GM18507 (cell line): Measurements from ENCODE around the gene MIB2.
"Not testable (repeated sequence)": the region's sequence is repeated elsewhere in the genome, so short reads cannot be mapped to it uniquely, and the experiment has no call there.

ENCODE experiments used
- DNase-seq: peaks from one replicate; pipeline ENCODE4 v3.0.0; 2011; ENCODE audit warnings: low read depth; ENCODE audit not compliant: insufficient read length; ENCODE audit errors: extremely low spot score
- FAIRE-seq: peaks from 2 replicates; lab custom pipeline; 2011; peaks lifted over from hg19 to GRCh38; lab: Jason Lieb, UNC

MIB2 gene

DNA sequence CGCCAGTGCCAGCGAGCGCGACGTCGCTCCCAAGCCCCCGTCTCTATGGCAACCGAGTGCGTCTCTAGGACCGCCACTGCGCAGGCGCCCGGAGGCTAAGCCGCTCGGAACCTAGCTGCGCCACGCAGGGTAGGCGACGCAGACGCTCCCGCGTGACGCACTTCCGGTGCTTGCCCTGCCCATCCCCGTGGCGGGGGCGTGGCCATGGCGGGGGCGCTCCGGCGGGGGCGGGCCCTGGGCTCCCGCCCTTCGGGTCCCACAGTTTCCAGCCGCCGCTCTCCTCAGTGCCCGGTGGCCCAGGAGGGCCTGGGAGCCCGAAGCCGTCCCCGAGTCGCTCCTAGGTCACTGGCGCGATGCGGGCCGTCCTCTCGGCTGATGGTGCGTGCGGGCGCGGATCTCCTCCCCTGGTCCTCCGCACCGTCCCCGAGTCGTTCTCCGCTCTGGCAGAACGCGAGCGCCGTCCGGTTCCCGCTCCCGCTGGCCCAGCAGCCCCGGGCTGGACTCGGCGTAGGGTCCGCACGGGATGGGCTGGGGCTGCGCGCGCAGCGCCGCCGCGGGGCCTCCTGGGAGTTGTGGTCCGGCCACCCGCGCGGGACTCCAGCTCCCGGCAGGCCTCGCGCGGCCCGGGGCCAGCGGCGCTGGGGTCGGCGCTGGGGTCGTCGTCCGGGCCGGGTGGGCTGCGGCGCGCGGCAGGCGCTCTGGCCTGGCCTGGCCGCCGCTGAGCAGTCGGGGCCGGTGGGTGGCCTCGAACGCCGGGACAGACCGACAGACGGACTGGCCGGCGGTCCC lies at the start of gene MIB2:
Gene MIB2, plus strand, starts transcription at position 245 of the 789 bp plus-strand sequence. CDS start 7,953 bp downstream, outside the sequence.
- peak; percentile 100 for DNase-seq
- peak; percentile 97 for FAIRE-seq

DNA sequence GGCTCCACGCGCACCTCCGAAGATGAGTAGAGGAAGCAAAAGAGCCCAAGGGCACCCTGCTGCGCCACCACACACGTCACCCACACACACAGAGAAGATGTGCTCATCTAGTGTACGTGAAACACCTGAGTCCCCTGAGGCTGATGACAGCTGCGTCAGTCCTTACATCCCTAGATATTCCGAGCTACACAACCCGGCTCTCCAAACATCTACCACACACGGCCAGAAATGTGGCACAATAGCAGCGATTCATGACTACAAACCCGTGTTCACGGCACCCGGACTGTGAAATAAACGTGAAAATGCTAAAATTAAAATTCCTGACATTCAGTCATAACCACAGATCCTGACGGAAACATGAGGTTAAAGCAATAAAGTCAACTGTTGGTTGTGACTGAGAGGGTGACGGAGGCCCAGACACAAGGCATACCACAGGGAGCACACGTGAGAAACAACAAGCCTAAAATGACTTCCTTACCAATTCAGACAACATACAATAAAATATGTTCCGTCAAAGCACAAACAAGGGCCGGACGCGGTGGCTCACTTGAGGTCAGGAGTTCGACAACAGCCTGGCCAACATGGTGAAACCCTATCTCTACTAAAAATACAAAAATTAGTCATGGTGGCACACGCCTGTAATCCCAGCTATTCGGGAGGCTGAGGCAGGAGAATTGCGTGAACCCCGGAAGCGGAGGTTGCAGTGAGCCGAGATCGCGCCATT lies 48.0 kb upstream of the MIB2 start:
- FAIRE-seq (no peak), DNase-seq (no peak)

GRCh38 chr1:1567891-1568291 lies 47.4 kb upstream of the MIB2 start:
- DNase-seq: no peak
- no peak for FAIRE-seq

DNA sequence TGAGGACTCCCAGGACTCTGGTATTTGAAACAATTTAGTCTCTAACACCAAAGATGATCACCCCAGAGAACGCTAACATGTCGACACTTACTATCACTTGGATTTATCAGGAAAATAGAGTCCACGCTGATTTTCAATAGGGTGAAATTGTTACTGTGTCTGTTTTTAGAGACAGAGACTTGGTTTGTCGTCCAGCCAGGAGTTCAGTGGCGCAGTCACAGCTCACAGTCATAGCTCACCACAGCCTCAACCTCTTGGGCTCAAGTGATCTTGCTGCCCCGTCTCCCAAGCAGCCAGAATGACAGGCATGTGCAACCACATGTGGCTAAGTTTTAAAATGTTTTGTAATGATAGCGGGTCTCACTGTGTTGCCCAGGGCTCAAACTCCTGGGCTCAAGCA lies 46.0 kb upstream of the MIB2 start:
- FAIRE-seq: no peak

GRCh38 chr1:1573843-1574720 lies 41.2 kb upstream of the MIB2 start:
- DNase-seq (peak; percentile 69), FAIRE-seq (no peak)

More for the DNA sequence above, 46.0 kb upstream of the MIB2 start:
- no peak for DNase-seq

GRCh38 chr1:1574721-1575537 lies 40.4 kb upstream of the MIB2 start, which contains the start of gene SSU72:
Gene SSU72 (minus strand): TSS chr1:1574863. CDS start chr1:1574557, 306 bp downstream.
- FAIRE-seq (peak; percentile 85), DNase-seq (peak; percentile 97)

GRCh38 chr1:1577367-1578011 lies 37.8 kb upstream of the MIB2 start:
- no peak for FAIRE-seq
- no peak for DNase-seq

DNA sequence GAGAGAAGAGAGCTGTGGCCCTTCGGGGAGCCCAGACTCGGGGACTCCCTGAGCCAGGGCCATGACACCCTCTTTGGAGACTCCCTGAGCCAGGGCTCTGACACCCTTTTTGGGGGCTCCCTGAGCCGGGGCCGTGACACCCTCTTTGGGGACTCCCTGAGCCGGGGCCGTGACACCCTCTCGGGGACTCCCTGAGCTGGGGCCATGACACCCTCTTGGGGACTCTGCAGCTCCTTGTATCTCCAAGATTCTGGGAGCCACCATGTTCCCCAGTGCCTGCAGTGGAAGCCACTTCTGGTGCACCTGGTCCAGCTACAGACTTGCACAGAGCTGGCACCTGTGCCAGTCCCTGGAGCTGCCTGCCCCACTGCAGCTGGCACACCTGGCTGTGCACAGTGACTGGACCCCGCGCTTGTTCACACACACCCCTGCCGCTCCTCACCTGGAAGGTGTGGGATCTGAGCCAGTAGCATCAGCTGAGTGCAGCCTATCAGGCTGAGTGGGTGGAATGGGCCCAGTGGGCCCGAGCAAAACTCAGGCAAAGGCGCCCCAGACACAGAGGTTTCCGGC lies 36.8 kb upstream of the MIB2 start:
- DNase-seq (no peak), FAIRE-seq (no peak)

DNA sequence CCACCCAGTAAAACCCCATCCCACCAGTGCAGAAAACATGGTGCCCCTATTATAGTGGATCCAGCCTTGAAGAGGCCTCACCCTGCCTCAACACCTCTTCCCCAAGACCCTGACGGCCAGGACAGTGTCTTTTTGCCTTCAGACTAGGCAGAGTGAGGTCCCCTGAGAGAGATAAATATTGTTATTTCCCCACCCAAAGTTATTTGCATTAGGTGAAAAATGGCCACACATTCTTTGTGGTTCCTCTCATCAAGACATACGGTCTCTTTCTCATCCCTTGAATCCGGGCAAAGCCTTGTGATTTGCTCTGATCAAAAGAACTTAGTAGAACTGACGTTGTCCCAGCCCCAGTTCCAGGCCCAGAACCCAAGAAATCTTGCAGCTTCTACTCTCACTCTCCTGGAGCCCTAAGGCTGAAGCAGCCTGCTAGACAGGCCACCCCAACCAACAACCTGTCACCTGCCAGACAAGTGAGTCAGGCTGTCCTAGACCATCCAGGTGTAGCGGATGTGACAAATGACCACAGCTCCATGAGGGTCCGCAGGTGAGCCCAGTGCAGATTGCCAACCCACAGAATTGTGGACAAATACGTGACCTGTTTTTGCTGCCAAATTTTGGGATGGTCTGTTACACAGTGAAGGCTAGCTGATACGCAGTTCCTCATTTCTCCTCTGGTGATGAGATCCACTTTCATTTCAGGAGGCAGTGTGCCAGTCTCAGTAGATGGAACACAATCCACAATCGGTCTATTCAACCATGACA lies 32.5 kb upstream of the MIB2 start:
- no peak for DNase-seq
- FAIRE-seq: no peak

GRCh38 chr1:1583347-1584010 lies 31.8 kb upstream of the MIB2 start:
- DNase-seq (no peak), FAIRE-seq (no peak)

DNA sequence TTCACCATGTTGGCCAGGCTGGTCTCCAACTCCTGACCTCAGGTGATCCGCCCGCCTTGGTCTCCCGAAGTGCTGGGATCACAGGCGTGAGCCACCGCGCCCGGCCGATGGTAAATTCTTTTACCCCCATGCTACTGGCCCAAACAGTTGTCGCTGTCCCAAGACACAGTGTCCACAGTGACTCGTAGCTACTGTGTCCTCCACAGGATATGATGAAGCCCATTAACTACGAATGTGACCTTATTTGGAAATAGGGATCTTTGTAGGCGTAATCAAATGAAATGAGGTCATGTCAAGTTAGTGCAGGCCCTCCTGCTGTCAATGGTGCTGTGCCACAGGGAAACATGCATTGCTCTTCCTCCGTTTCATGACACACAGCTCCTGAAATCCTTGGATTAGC lies 23.8 kb upstream of the MIB2 start:
- FAIRE-seq: no peak

GRCh38 chr1:1593834-1594601 lies 21.3 kb upstream of the MIB2 start:
- FAIRE-seq (no peak), DNase-seq (no peak)

More for the DNA sequence above, 23.8 kb upstream of the MIB2 start:
- DNase-seq: no peak

GRCh38 chr1:1594602-1595260 lies 20.6 kb upstream of the MIB2 start:
- FAIRE-seq: no peak
- DNase-seq: no peak

DNA sequence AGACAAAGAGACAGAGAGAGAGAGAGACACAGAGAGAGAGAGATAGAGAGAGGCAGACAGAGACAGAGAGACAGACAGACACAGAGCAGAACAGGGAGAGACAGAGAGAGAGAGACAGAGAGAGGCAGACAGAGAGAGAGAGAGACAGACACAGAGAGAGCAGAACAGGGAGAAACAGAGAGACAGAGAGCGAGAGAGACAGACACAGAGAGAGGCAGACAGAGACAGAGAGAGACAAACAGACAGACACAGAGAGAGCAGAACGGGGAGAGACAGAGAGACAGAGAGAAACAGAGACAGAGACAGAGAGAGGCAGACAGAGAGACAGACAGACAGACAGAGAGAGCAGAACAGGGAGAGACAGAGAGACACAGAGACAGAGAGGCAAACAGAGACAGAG lies 20.0 kb upstream of the MIB2 start:
- not testable (repeated sequence) for FAIRE-seq

DNA sequence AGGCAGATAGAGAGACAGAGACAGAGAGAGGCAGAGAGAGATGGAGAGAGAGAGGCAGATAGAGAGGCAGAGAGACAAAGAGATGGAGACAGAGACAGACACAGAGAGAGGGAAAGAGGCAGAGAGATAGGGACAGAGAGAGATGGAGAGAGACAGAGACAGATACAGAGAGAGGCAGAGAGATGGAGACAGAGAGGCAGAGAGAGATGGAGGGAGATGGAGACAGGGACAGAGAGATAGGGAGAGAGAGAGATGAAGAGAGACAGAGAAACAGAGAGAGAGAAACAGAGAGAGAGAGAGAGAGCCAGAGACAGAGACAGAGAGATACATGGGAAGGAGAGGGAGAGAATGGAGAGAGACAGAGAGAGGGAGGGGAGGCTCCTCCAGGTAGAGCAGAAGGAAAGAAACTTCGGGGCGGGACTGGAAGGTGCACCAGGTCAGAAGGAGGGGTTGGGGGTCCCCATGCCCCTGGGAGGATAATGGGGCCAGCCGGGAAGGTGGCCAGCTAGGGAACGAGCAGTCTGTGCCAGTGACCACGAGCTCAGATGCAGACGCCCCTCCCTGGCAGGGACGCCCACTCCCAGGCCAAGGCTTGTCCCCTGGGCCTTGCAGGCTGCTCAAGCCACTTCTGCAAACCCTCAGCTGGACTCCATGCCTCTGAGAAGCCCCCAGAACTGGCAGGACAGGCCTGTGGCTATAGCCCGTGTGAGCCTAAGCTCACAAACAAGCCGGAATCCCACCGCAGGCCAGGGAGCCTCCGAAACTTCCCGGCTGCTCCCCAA lies 18.6 kb upstream of the MIB2 start:
- DNase-seq (no peak), FAIRE-seq (no peak)

More for the DNA sequence above, 20.0 kb upstream of the MIB2 start:
- DNase-seq: not testable (repeated sequence)
